GM19372 (cell line): ENCODE measurements around the gene KIF15.

Experiments
- ATAC-seq: cut with Tn5 transposase; IDR thresholded peaks from one replicate; pipeline ENCODE4 v1.9.1; 2021; ENCODE audit warnings: mild to moderate bottlenecking, low read depth, moderate library complexity; ENCODE audit not compliant: unreplicated experiment

Gene KIF15

GRCh38 chr3:44870375-44871061, 108.9 kb downstream of the KIF15 start:
- ATAC-seq, result no peak

DNA sequence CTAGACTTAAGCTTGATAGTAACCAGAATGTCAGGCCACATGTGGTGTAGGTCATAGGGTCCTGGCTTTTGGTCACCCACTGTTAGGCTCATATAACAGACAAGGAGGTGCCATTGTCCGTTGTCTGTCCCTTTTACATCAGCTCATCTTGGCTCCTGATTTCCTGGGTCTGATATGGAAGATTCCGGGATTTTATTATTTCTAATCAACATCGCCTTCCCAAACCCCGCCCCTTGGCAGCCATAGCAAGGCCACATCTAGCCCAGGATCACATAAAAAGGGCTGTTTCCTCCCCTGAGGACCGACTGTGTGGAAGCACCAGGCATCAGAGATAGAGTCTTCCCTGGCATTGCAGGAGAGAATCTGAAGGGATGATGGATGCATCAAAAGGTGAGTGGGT, 112.7 kb downstream of the KIF15 start, which contains the start of gene TGM4:
TGM4 (plus strand) TSS at position 301 of the 400 bp plus-strand sequence; CDS start at position 372, 71 bp downstream.
- no peak for ATAC-seq

GRCh38 chr3:44875596-44875995, 114.0 kb downstream of the KIF15 start:
- ATAC-seq, result no peak

- no peak for ATAC-seq
Observed at GRCh38 chr3:44877333-44877732, 115.7 kb downstream of the KIF15 start.

- ATAC-seq, result no peak
Observed at GRCh38 chr3:44880284-44880683, 118.7 kb downstream of the KIF15 start.

- no peak for ATAC-seq
Observed at GRCh38 chr3:44883213-44883955, 121.8 kb downstream of the KIF15 start.

DNA sequence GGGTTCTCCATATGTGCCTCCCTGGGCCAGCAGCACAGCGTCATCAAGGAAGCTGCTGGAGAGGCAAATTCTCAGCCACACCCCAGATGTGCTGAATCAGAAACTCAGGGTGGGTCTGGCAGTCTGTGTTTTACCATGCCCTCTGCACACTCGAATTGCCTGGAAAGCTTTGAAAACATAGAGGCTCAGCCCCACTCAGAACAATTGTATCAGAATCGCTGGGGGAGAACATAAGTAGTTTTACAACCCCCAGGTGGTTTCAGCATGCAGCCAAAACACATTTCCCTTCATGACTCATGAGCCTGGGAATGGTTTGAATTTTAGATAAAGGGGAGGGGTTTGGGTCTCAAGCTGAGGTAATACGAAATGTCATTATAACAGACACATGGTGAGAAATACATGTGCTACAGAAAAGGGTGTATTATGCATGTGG, 122.4 kb downstream of the KIF15 start:
- ATAC-seq, result no peak

DNA sequence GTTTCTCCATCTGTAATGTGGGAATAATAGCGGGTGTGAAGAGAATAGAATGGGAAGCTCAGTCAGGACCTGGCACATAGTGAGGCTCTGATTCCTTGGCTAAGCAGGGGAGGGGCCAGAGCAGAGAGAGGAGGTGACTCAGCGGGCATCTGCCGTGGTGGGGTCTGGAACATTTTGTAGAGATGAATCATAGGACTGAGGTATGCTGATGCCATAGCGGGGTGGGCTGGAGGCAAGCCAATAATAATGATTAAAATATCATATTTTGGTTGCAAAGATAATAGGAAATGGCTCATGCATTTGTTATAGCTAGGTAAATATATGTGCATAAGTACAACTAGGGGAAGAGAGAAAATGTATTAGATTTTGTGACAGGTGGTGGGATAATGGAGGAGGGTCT, 124.0 kb downstream of the KIF15 start:
- no peak for ATAC-seq

GRCh38 chr3:44886561-44886960, 125.0 kb downstream of the KIF15 start:
- ATAC-seq, result no peak

DNA sequence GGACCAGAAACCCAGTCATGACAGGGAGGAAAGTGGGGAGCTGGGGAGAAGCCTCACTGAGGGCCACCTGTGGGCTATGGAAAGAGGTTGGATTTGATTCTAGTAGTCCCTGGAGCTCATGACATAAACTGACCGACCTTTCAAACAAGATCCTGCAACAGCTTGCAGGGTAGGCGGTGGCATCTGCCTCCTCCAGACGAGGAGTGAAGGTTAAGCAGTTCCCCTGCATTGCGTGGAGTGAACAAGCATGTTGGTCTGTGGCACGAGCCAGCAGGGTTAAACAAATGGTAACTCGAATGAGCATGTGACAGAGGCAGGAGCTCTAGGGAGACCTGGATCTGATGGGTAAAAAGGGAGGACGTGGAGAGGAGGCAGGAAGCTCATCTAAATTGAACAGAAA, 125.5 kb downstream of the KIF15 start:
- no peak for ATAC-seq

DNA sequence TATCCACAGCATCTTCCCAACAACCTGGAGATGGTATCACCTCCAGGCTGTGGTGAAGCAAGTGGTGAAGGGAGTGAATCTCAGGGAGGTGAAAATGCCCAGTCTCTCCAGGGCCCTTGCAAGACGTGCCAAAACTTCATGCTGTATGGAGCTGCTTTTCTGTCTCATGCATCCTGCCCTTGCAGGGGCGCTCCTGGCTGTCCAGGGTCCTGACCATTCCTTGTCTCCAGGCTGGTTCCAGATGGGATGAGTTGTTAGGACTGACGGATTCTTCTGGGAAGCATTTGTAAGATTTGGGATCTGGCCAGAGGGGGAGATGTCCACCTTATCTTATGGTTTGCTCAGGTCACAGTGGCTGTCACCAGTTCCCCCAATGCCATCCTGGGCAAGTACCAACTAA, 128.7 kb downstream of the KIF15 start:
- no peak for ATAC-seq

DNA sequence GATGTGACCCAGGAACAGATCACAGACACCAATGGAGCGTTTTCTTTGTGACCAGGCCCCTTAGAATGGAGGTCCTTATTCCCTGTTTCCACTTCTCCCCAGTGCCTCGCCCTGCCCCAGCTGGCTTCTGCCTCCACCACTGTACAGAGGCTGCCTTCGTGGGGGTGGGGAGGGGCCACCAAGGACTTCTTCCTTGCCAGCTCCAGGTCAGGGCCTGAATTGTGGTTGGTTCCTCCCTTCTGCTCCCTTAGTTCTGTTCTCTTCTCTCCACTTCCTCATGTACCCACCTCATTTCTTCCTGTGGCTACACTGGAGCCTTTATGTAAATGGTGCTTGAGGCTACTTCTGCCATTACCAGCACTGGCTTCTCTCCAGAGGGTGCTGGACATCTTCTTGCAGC, 129.3 kb downstream of the KIF15 start:
- no peak for ATAC-seq

DNA sequence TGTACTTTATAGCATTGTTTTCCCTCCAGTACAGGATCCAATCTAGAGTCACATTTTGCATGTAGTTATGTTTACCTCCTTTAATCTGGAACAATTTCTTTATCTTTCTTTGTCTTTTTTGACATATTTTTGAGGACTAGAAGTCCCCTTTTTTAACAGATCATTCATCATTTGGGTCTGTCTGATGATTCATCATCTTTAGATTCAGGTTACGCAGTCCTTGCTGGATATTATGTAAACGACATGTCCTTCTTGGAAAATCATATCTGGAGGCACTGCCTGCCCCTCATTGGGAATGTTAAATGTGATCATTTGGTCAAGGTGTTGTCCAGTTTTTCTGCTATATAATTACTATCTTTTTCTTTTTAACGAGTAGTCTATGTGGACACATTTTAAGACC, 131.1 kb downstream of the KIF15 start:
- no peak for ATAC-seq

DNA sequence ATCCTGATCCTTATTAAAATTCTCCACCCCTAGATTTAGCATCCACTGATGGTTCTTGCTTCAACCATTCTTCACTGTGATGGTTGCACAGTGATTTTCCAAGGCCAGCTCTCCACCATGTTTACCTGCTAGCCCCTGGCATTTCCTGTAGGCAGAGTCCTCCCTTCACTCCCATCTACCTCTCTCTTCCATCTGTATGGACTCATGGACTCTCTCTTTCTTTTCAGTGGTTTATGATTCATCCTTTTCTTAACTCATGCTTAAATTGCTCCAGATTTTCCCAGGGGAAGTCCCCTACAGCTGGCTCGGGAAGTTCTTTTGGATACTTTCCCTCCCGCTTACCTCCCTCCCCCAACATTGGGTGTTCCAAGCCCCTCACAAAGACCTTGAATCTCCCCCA, 131.5 kb downstream of the KIF15 start:
- ATAC-seq, result no peak

GRCh38 chr3:44894485-44894884, 132.9 kb downstream of the KIF15 start:
- no peak for ATAC-seq

DNA sequence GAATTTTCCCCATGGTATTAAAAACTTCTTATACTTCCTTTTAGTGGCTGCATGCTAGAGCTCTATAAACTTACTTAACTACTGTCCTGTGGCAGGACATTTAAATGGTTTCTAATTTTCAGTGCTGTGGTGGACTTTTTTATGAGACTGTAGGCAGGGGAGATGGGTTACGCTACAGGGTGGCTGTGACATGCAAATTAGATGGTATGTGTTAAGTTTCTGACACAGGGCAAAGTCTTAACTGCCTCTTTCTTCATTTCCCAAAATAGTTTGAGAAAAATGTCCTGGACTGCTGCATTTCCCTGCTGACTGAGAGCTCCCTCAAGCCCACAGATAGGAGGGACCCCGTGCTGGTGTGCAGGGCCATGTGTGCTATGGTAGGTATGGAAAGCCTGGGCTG, 134.8 kb downstream of the KIF15 start:
- ATAC-seq, result no peak

DNA sequence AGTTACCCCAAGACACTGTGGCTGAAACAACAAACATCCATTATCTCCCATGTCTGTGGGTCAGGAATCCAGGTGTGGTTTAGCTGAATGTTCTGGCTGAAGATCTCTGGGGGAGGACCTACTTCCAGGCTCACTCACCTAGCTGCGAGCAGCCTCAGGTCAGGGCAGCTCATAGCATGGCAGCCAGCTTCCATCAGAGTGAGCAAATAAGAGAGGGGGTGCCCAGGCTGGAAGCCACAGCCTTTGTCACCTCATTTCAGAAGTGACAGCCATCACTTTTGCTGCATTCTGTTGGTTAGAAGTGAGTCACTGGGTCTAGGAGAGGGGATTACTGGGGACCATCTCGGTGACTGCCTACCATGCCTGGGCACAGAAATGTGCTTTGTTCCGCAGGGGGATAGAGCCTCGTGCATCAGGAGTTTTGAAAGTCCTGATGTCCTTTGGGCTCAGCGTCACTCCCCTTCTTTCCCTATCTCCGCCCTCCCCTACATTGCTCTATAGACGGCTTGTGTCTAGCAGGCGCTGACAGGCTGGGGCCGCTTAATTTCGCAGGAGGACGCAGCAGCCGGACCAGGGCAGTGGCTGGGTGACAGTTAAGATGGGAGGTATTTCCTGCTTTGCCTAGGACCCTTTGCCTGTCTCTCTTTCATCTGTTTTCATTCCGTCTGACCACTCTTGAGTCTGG, 138.2 kb downstream of the KIF15 start:
- no peak for ATAC-seq

DNA sequence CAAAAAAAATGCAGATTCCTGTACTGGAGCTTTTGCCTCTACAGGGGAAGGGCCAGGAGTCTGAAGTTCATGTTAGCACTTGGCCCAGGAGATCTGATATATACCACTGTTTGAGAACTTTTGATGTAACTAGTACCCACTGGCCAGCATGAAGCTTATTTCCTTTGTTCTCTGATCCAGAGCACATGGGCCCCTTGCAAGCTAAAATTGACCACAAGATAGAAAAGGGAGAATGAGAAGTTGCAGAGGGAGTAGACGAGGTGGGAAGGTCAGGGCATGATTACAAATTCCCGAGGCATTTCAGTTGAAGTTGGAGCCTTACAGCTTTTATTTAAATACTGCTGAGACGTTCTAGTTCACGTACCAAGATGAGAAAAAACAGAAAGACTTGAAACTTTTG, 141.0 kb downstream of the KIF15 start:
- no peak for ATAC-seq
